Right forelimb (tissue), 1 donor: ENCODE measurements around the gene TLR4.

Experiments used
- DNase-seq: peaks from one replicate; pipeline ENCODE4 v3.0.0-alpha.2; 2018

The TLR4 gene

GRCh38 chr9:117746263-117746662 is 42.1 kb downstream of the TLR4 start:
- no peak for DNase-seq

- no peak for DNase-seq
Measured at GRCh38 chr9:117747386-117747970, 43.3 kb downstream of the TLR4 start.

DNA sequence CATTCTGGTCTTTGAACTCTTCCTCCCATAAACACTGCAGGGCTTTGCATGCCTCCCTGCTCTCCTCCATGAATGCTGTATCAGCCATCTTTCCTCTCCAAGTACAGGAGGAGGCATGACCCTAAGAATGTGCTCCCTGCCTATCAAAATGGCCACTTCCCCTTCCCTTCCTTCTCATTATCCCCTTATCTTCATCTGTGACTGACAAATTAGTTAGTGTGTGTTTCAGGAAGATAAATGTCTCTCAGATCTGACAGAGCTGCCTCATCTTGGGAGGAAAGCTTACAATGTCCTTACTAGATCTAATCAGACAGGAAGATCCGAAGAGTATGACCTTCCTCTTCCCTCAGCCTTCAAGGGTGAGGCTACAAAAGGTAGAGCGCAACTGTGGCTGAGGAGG is 46.2 kb downstream of the TLR4 start:
- no peak for DNase-seq

- no peak for DNase-seq
Measured at GRCh38 chr9:117752894-117753293, 48.7 kb downstream of the TLR4 start.

GRCh38 chr9:117757561-117758190 is 53.5 kb downstream of the TLR4 start:
- DNase-seq, result no peak

DNA sequence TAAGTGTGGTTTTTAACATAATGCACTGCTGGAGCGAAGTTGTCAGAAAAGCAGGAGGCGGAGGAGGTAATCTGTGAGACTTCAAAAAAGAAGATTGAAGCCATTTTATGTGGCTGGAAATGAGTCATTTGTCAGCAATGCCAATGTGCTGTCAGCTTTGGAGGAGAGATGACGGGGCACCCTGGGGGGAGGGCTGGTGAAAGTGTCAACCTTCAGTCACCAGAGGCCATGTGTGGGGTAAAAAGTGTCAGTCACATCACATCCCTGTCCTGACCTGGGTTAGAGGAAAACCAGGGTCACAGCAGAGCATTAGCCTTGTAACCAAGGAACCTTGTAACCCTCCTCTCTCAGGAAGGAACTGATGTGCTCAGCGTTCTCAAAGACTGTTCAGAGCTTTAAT is 59.1 kb downstream of the TLR4 start:
- no peak for DNase-seq

- no peak for DNase-seq
Measured at GRCh38 chr9:117768750-117769395, 64.7 kb downstream of the TLR4 start.

- no peak for DNase-seq
Measured at GRCh38 chr9:117771136-117771535, 66.9 kb downstream of the TLR4 start.

GRCh38 chr9:117772960-117773359 is 68.8 kb downstream of the TLR4 start:
- DNase-seq, result no peak
